ENCODE measurements around the gene GRIA1.

GRCh38 chr5:153562189-153562588 is 71.7 kb downstream of the GRIA1 start:
- no peak for TF ChIP-seq CTCF (IDR thresholded peaks at IDR 0.05)
- TF ChIP-seq POLR2A (IDR thresholded peaks at IDR 0.05) = no peak

All from gastroesophageal sphincter (tissue), 3 donors.